Measurements from ENCODE around the gene PIEZO2. TPM values are rescaled to one million over a fixed set of nuclear protein-coding genes. Genes with fewer than 3 reads are reported as not detected.

PIEZO2 gene
- polyA plus RNA-seq, 1 donor from 2014 or later, result 0.30 TPM

- Histone ChIP-seq H3K4me2 (ENCODE audit: low read length) (no peak overlapping the region), H3F3A (ENCODE audit: insufficient read depth, low read length, poor library complexity, severe bottlenecking) (no peaks in the 10 kb centered on the region), H3K9ac (ENCODE audit: low read length) (no peak overlapping the region), H2AFZ (ENCODE audit: low read depth, low read length) (no peak overlapping the region), H3K36me3 (ENCODE audit: insufficient read depth, low read length) (no peaks in the 10 kb centered on the region), H3K27ac (ENCODE audit: low read length) (no peak overlapping the region), H3K79me2 (replicated peaks; ENCODE audit: insufficient read depth, low read length) (no peaks in the 10 kb centered on the region), H3K27me3 (ENCODE audit: insufficient read depth, low read depth, low read length) (no peaks in the 10 kb centered on the region), H3K9me3 (ENCODE audit: low read length) (no peaks in the 10 kb centered on the region), H3K4me3 (ENCODE audit: low read length) (no peak overlapping the region), H4K20me1 (ENCODE audit: insufficient read depth) (no peaks in the 10 kb centered on the region), H3K9me2 (ENCODE audit: insufficient read depth, low read length) (no peaks in the 10 kb centered on the region)
- TF ChIP-seq SMC3 (conservative IDR thresholded peaks at IDR 0.05; ENCODE audit: poor library complexity) (no peak), REST (IDR thresholded peaks at IDR 0.05; ENCODE audit: borderline replicate concordance) (no peak), POLR2AphosphoS5 (IDR thresholded peaks at IDR 0.05) (no peak), MXI1 (conservative IDR thresholded peaks at IDR 0.05; ENCODE audit: poor library complexity, severe bottlenecking) (no peak), CTCF (IDR thresholded peaks at IDR 0.05; ENCODE audit: poor library complexity, severe bottlenecking) (no peak), RAD21 (conservative IDR thresholded peaks at IDR 0.05) (no peak), TAF1 (IDR thresholded peaks at IDR 0.05; ENCODE audit: low read depth) (no peak), EZH2 (IDR thresholded peaks at IDR 0.05; ENCODE audit: borderline replicate concordance, insufficient read depth, low read length, poor library complexity, severe bottlenecking) (no peak), EP300 (conservative IDR thresholded peaks at IDR 0.05; ENCODE audit: poor library complexity, severe bottlenecking) (no peak)
Observed at GRCh38 chr18:10912790-10913545, 236.4 kb downstream of the PIEZO2 start.

GRCh38 chr18:10909724-10910123, 239.6 kb downstream of the PIEZO2 start:
- Histone ChIP-seq H3K4me3 (ENCODE audit: low read length) (no peak overlapping the region), H4K20me1 (ENCODE audit: insufficient read depth) (no peaks in the 10 kb centered on the region), H3K9me3 (ENCODE audit: low read length) (no peaks in the 10 kb centered on the region), H3K79me2 (replicated peaks; ENCODE audit: insufficient read depth, low read length) (no peaks in the 10 kb centered on the region), H3K4me2 (ENCODE audit: low read length) (no peak overlapping the region), H3K36me3 (ENCODE audit: insufficient read depth, low read length) (no peaks in the 10 kb centered on the region), H3K9me2 (ENCODE audit: insufficient read depth, low read length) (no peaks in the 10 kb centered on the region), H3F3A (ENCODE audit: insufficient read depth, low read length, poor library complexity, severe bottlenecking) (no peaks in the 10 kb centered on the region), H3K27ac (ENCODE audit: low read length) (no peak overlapping the region), H3K9ac (ENCODE audit: low read length) (no peak overlapping the region), H3K27me3 (ENCODE audit: insufficient read depth, low read depth, low read length) (no peaks in the 10 kb centered on the region), H2AFZ (ENCODE audit: low read depth, low read length) (no peak overlapping the region)
- TF ChIP-seq CTCF (IDR thresholded peaks at IDR 0.05; ENCODE audit: poor library complexity, severe bottlenecking) (no peak), RAD21 (conservative IDR thresholded peaks at IDR 0.05) (no peak), POLR2AphosphoS5 (IDR thresholded peaks at IDR 0.05) (no peak), TAF1 (IDR thresholded peaks at IDR 0.05; ENCODE audit: low read depth) (no peak), SMC3 (conservative IDR thresholded peaks at IDR 0.05; ENCODE audit: poor library complexity) (no peak), EP300 (conservative IDR thresholded peaks at IDR 0.05; ENCODE audit: poor library complexity, severe bottlenecking) (no peak), REST (IDR thresholded peaks at IDR 0.05; ENCODE audit: borderline replicate concordance) (no peak), EZH2 (IDR thresholded peaks at IDR 0.05; ENCODE audit: borderline replicate concordance, insufficient read depth, low read length, poor library complexity, severe bottlenecking) (no peak), MXI1 (conservative IDR thresholded peaks at IDR 0.05; ENCODE audit: poor library complexity, severe bottlenecking) (no peak)
